B cell (primary cell): ENCODE data around the gene TMEM209. TPM values are rescaled to one million over a fixed set of nuclear protein-coding genes. Genes with fewer than 3 reads are reported as not detected.

Experiments used
- ATAC-seq: fragments of 200-7000 bp; cut with Tn5 transposase; one replicate; pipeline ENCODE4 v1.10.0; 2021; ENCODE audit warnings: low read depth, mild to moderate bottlenecking, moderate number of reproducible peaks, moderate library complexity
- CTCF ChIA-PET: fragments of 350-600 bp; sonication (Branson Sonifier 250); formaldehyde crosslinking; loops from one replicate; lab custom pipeline; 2021; ENCODE audit warnings: antibody characterized with exemption, inconsistent platforms; lab: Charles Lee
- POLR2A ChIA-PET: fragments of 350-600 bp; sonication (Branson Sonifier 250); formaldehyde crosslinking; loops from one replicate; lab custom pipeline; 2021; ENCODE audit warnings: antibody characterized with exemption; lab: Charles Lee
- DNase-seq: peaks from one replicate; pipeline ENCODE4 v3.0.0; 2013
- H2AFZ ChIP-seq: 2 replicates; pipeline ENCODE4 v1.6.1; 2012; ENCODE audit warnings: mild to moderate bottlenecking, low read depth, low read length; ENCODE audit not compliant: insufficient read depth, poor library complexity, severe bottlenecking
- H3K27ac ChIP-seq, 2 donors: 1 replicate in 1 of 2; 2 replicates in 1 of 2; pipeline ENCODE4 v1.5.1; 2012 to 2013; ENCODE audit warnings: low read length in 2 of 2, mild to moderate bottlenecking in 2 of 2, moderate library complexity in 1 of 2
- H3K27me3 ChIP-seq, 4 experiments: fragments of 200-600 bp in 1 of 4; sonication (generic) in 1 of 4; replicated peaks in 1 of 4; 1 replicate in 2 of 4; 2 replicates in 2 of 4; pipeline versions ENCODE4 v1.6.1 to v1.7.0; 2013 to 2016; ENCODE audit warnings: low read length in 3 of 4, mild to moderate bottlenecking in 2 of 4, mixed read lengths in 1 of 4, moderate library complexity in 1 of 4; ENCODE audit not compliant: insufficient read depth in 4 of 4, control insufficient read depth in 3 of 4; ENCODE audit errors: control extremely low read depth in 1 of 4
- H3K36me3 ChIP-seq, 2 experiments: replicated peaks in 1 of 2; 1 replicate in 1 of 2; 2 replicates in 1 of 2; pipeline versions ENCODE4 v1.6.1 to v1.7.1; 2013; ENCODE audit warnings: low read length in 1 of 2; ENCODE audit not compliant: insufficient read depth in 2 of 2, control insufficient read depth in 1 of 2; ENCODE audit errors: control extremely low read depth in 1 of 2, extremely low read depth in 1 of 2
- H3K4me1 ChIP-seq, 2 donors: fragments of 200-600 bp in 1 of 2; sonication (generic) in 1 of 2; 1 replicate in 1 of 2; 2 replicates in 1 of 2; pipeline versions ENCODE4 v1.5.1 to v1.6.1; 2013 to 2017; ENCODE audit warnings: low read length in 2 of 2; ENCODE audit not compliant: control insufficient read depth in 2 of 2, insufficient read depth in 2 of 2
- H3K4me2 ChIP-seq: replicated peaks from 2 replicates; pipeline ENCODE3; 2012; ENCODE audit warnings: mild to moderate bottlenecking, low read depth, low read length; ENCODE audit not compliant: poor library complexity, severe bottlenecking
- H3K4me3 ChIP-seq, 5 experiments: fragments of 200-600 bp in 1 of 5; sonication (generic) in 1 of 5; 1 replicate in 3 of 5; 2 replicates in 2 of 5; pipeline versions ENCODE4 v1.5.1 to v1.7.0; 2011 to 2016; ENCODE audit warnings: low read length in 4 of 5, mild to moderate bottlenecking in 4 of 5, low read depth in 2 of 5, control low read depth in 1 of 5, moderate library complexity in 1 of 5; ENCODE audit not compliant: insufficient read depth in 1 of 5; ENCODE audit errors: control extremely low read depth in 1 of 5, extremely low read depth in 1 of 5
- H3K79me2 ChIP-seq: fragments of 200-600 bp; sonication (generic); one replicate; pipeline ENCODE4 v1.6.0; 2016; ENCODE audit warnings: low read length; ENCODE audit not compliant: control insufficient read depth, insufficient read depth
- H3K9ac ChIP-seq: fragments of 200-600 bp; sonication (generic); 2 replicates; pipeline ENCODE4 v1.6.1; 2017; ENCODE audit warnings: mild to moderate bottlenecking, low read length, moderate library complexity
- H3K9me3 ChIP-seq, 3 donors: one replicate each; pipeline versions ENCODE4 v1.6.1 to v1.7.1; 2013; ENCODE audit warnings: low read length in 2 of 3; ENCODE audit not compliant: control insufficient read depth in 2 of 3, insufficient read depth in 1 of 3; ENCODE audit errors: control extremely low read depth in 1 of 3
- H4K20me1 ChIP-seq: 2 replicates; pipeline ENCODE4 v1.6.0; 2012; ENCODE audit warnings: mild to moderate bottlenecking, low read length; ENCODE audit not compliant: insufficient read depth, control insufficient read depth, poor library complexity, severe bottlenecking
- H3K27ac Mint-ChIP-seq: one replicate; pipeline ENCODE4 v1.8.0; 2021; ENCODE audit warnings: mixed read lengths
- H3K27me3 Mint-ChIP-seq: one replicate; pipeline ENCODE4 v1.8.0; 2021; ENCODE audit warnings: mixed read lengths
- H3K4me1 Mint-ChIP-seq: one replicate; pipeline ENCODE4 v1.8.0; 2021; ENCODE audit warnings: mixed read lengths
- H3K4me3 Mint-ChIP-seq: one replicate; pipeline ENCODE4 v1.8.0; 2021; ENCODE audit warnings: mixed read lengths
- H3K9me3 Mint-ChIP-seq: one replicate; pipeline ENCODE4 v1.8.0; 2022; ENCODE audit warnings: mixed read lengths; ENCODE audit not compliant: insufficient read depth
- CTCF ChIP-seq: fragments of 200-600 bp; IDR thresholded peaks from one replicate; pipeline ENCODE4 v1.8.0; 2022; ENCODE audit warnings: antibody characterized with exemption, mild to moderate bottlenecking
- EZH2 ChIP-seq: IDR thresholded peaks from 2 replicates; pipeline ENCODE4 v1.6.1; 2012; ENCODE audit warnings: borderline replicate concordance, low read depth, mild to moderate bottlenecking, moderate library complexity, low read length; ENCODE audit not compliant: insufficient read depth, poor library complexity, severe bottlenecking
- WGBS: methylation state at CpG from one replicate; pipeline ENCODE4 v1.1.5; 2013; ENCODE audit warnings: missing lambda C conversion rate; ENCODE audit not compliant: insufficient coverage; 5-methylcytosine and 5-hydroxymethylcytosine counted together
- intact Hi-C: fragments of 100-400 bp; cut with micrococcal nuclease; formaldehyde crosslinking; loops from one replicate; pipeline ENCODE4 v1.10.0; 2022
- polyA plus RNA-seq: library from polyadenylated mRNA; depleted of rRNA; stranded (reverse); fragments of >200 nt; gene quantifications from 2 replicates; pipeline ENCODE4 v1.2.3, GENCODE V29; 2012
- total RNA-seq, 2 donors: library from RNA; stranded (reverse); fragments of 120-200 nt in 1 of 2; gene quantifications; 1 replicate in 1 of 2; 2 replicates in 1 of 2; pipeline versions ENCODE4 v1.2.3 to v1.2.4, GENCODE V29; 2013 to 2022

TMEM209 gene
- total and polyA plus RNA-seq, 2 donors (not counting 1 experiment from before 2014, with no cell fraction given) = 15.8 to 35.8 TPM

GRCh38 chr7:130221746-130222145 lies 16.5 kb upstream of the TMEM209 start:
- 96% methylated on average over 4 of the region's 4 CpGs for WGBS
- Histone ChIP-seq H3K36me3 (no peaks in the 10 kb centered on the region), H3K4me1 (no peaks in the 10 kb centered on the region), H3K79me2 (no peaks in the 10 kb centered on the region), H3K9ac (no peak overlapping the region), H3K27me3 (no peaks in the 10 kb centered on the region), H3K4me3 (no peak overlapping the region), H2AFZ (no peak overlapping the region), H3K27ac (no peak overlapping the region), H4K20me1 (no peaks in the 10 kb centered on the region), H3K4me2 (no peak overlapping the region), H3K9me3 (no peaks in the 10 kb centered on the region)
- Mint-ChIP-seq H3K27ac (no peak overlapping the region), H3K4me3 (no peak overlapping the region), H3K9me3 (no peaks in the 10 kb centered on the region), H3K27me3 (no peaks in the 10 kb centered on the region), H3K4me1 (peaks cover 2% of the 10 kb centered on the region)
- DNase-seq (no peak), ATAC-seq (no peak)
- intact Hi-C loops = no loop called here
- ChIA-PET CTCF (interaction anchor here (0.6 to 0.7 kb wide), 3 partner anchors 9 to 119 kb away, joined by 3 to 4 read pairs (median 3); no protein-coding TSS in a partner anchor), POLR2A (no interaction called here)
- TF ChIP-seq CTCF (no peak), EZH2 (no peak)

GRCh38 chr7:130219871-130220270 lies 14.7 kb upstream of the TMEM209 start:
- ATAC-seq (no peak), DNase-seq (no peak)
- Histone ChIP-seq H3K27me3 (no peaks in the 10 kb centered on the region), H3K4me3 (no peak overlapping the region), H3K36me3 (no peaks in the 10 kb centered on the region), H3K27ac (no peak overlapping the region), H3K4me1 (no peaks in the 10 kb centered on the region), H3K4me2 (no peak overlapping the region), H3K9ac (no peak overlapping the region), H4K20me1 (no peaks in the 10 kb centered on the region), H2AFZ (no peak overlapping the region), H3K79me2 (no peaks in the 10 kb centered on the region), H3K9me3 (no peaks in the 10 kb centered on the region)
- H3K4me1 Mint-ChIP-seq = peaks cover 2% of the 10 kb centered on the region
- intact Hi-C loops = no loop called here
- CTCF ChIA-PET = no interaction called here
- 92% methylated on average over 8 of the region's 9 CpGs for WGBS
- H3K27ac Mint-ChIP-seq = no peak overlapping the region
- TF ChIP-seq EZH2 = no peak
- TF ChIP-seq CTCF = no peak
- no peaks in the 10 kb centered on the region for H3K9me3 Mint-ChIP-seq
- H3K4me3 Mint-ChIP-seq = no peak overlapping the region
- POLR2A ChIA-PET = no interaction called here
- no peaks in the 10 kb centered on the region for H3K27me3 Mint-ChIP-seq
